Measurements from ENCODE around the gene CAPRIN2.

Gene CAPRIN2

GRCh38 chr12:30730011-30730410 lies 24.7 kb downstream of the CAPRIN2 start:
- Histone ChIP-seq H3K36me3 (ENCODE audit: control insufficient read depth in 1 of 2, insufficient read depth in 2 of 2, low read length in 2 of 2) (peaks cover 3 to 19% of the 10 kb centered on the region in 2 donors), H3K9me3 (ENCODE audit: control insufficient read depth in 1 of 2, low read length in 2 of 2) (no peaks in the 10 kb centered on the region), H3K27me3 (ENCODE audit: low read depth, low read length) (no peaks in the 10 kb centered on the region), H3K4me3 (ENCODE audit: low read depth in 1 of 2, low read length in 2 of 2) (no peak overlapping the region), H3K4me1 (ENCODE audit: control insufficient read depth in 1 of 2, insufficient read depth in 2 of 2, low read length in 2 of 2) (peaks cover 0 to 3% of the 10 kb centered on the region in 2 donors), H3K27ac (ENCODE audit: low read length) (no peak overlapping the region)

GRCh38 chr12:30729547-30729946 lies 25.2 kb downstream of the CAPRIN2 start:
- H3K4me1 ChIP-seq (ENCODE audit: control insufficient read depth in 1 of 2, insufficient read depth in 2 of 2, low read length in 2 of 2) = peaks cover 0 to 3% of the 10 kb centered on the region in 2 donors
- H3K36me3 ChIP-seq (ENCODE audit: control insufficient read depth in 1 of 2, insufficient read depth in 2 of 2, low read length in 2 of 2) = peaks cover 3 to 16% of the 10 kb centered on the region in 2 donors
- no peak overlapping the region for H3K27ac ChIP-seq (ENCODE audit: low read length)
- no peak overlapping the region for H3K4me3 ChIP-seq (ENCODE audit: low read depth in 1 of 2, low read length in 2 of 2)
- no peaks in the 10 kb centered on the region for H3K9me3 ChIP-seq (ENCODE audit: control insufficient read depth in 1 of 2, low read length in 2 of 2)
- no peaks in the 10 kb centered on the region for H3K27me3 ChIP-seq (ENCODE audit: low read depth, low read length)

- Histone ChIP-seq H3K4me1 (ENCODE audit: control insufficient read depth in 1 of 2, insufficient read depth in 2 of 2, low read length in 2 of 2) (peaks cover 0 to 3% of the 10 kb centered on the region in 2 donors), H3K36me3 (ENCODE audit: control insufficient read depth in 1 of 2, insufficient read depth in 2 of 2, low read length in 2 of 2) (peaks cover 3 to 24% of the 10 kb centered on the region in 2 donors), H3K27me3 (ENCODE audit: low read depth, low read length) (no peaks in the 10 kb centered on the region), H3K4me3 (ENCODE audit: low read depth in 1 of 2, low read length in 2 of 2) (no peak overlapping the region), H3K9me3 (ENCODE audit: control insufficient read depth in 1 of 2, low read length in 2 of 2) (no peaks in the 10 kb centered on the region), H3K27ac (ENCODE audit: low read length) (no peak overlapping the region)
Measured at GRCh38 chr12:30726647-30727046, 28.1 kb downstream of the CAPRIN2 start.

GRCh38 chr12:30725739-30726138 lies 29.0 kb downstream of the CAPRIN2 start:
- no peaks in the 10 kb centered on the region for H3K27me3 ChIP-seq (ENCODE audit: low read depth, low read length)
- no peak overlapping the region for H3K4me3 ChIP-seq (ENCODE audit: low read depth in 1 of 2, low read length in 2 of 2)
- H3K9me3 ChIP-seq (ENCODE audit: control insufficient read depth in 1 of 2, low read length in 2 of 2) = no peaks in the 10 kb centered on the region
- no peak overlapping the region for H3K27ac ChIP-seq (ENCODE audit: low read length)
- H3K36me3 ChIP-seq (ENCODE audit: control insufficient read depth in 1 of 2, insufficient read depth in 2 of 2, low read length in 2 of 2) = peaks cover 3 to 24% of the 10 kb centered on the region in 2 donors
- peaks cover 0 to 3% of the 10 kb centered on the region in 2 donors for H3K4me1 ChIP-seq (ENCODE audit: control insufficient read depth in 1 of 2, insufficient read depth in 2 of 2, low read length in 2 of 2)

GRCh38 chr12:30719060-30719459 lies 35.7 kb downstream of the CAPRIN2 start:
- Histone ChIP-seq H3K27ac (ENCODE audit: low read length) (no peak overlapping the region), H3K36me3 (ENCODE audit: control insufficient read depth in 1 of 2, insufficient read depth in 2 of 2, low read length in 2 of 2) (peaks cover 22 to 44% of the 10 kb centered on the region in 2 donors), H3K27me3 (ENCODE audit: low read depth, low read length) (no peaks in the 10 kb centered on the region), H3K4me1 (ENCODE audit: control insufficient read depth in 1 of 2, insufficient read depth in 2 of 2, low read length in 2 of 2) (no peaks in the 10 kb centered on the region), H3K4me3 (ENCODE audit: low read depth in 1 of 2, low read length in 2 of 2) (no peak overlapping the region), H3K9me3 (ENCODE audit: control insufficient read depth in 1 of 2, low read length in 2 of 2) (no peaks in the 10 kb centered on the region)

GRCh38 chr12:30707613-30708342 lies 47.0 kb downstream of the CAPRIN2 start:
- Histone ChIP-seq H3K27ac (ENCODE audit: low read length) (no peak overlapping the region), H3K4me1 (ENCODE audit: control insufficient read depth in 1 of 2, insufficient read depth in 2 of 2, low read length in 2 of 2) (no peaks in the 10 kb centered on the region), H3K4me3 (ENCODE audit: low read depth in 1 of 2, low read length in 2 of 2) (no peak overlapping the region), H3K27me3 (ENCODE audit: low read depth, low read length) (no peaks in the 10 kb centered on the region), H3K36me3 (ENCODE audit: control insufficient read depth in 1 of 2, insufficient read depth in 2 of 2, low read length in 2 of 2) (peaks cover 20 to 30% of the 10 kb centered on the region in 2 donors), H3K9me3 (ENCODE audit: control insufficient read depth in 1 of 2, low read length in 2 of 2) (no peaks in the 10 kb centered on the region)

GRCh38 chr12:30706476-30706875 lies 48.3 kb downstream of the CAPRIN2 start:
- peaks cover 17 to 20% of the 10 kb centered on the region in 2 donors for H3K36me3 ChIP-seq (ENCODE audit: control insufficient read depth in 1 of 2, insufficient read depth in 2 of 2, low read length in 2 of 2)
- H3K27ac ChIP-seq (ENCODE audit: low read length) = no peak overlapping the region
- no peaks in the 10 kb centered on the region for H3K4me1 ChIP-seq (ENCODE audit: control insufficient read depth in 1 of 2, insufficient read depth in 2 of 2, low read length in 2 of 2)
- H3K9me3 ChIP-seq (ENCODE audit: control insufficient read depth in 1 of 2, low read length in 2 of 2) = no peaks in the 10 kb centered on the region
- no peak overlapping the region for H3K4me3 ChIP-seq (ENCODE audit: low read depth in 1 of 2, low read length in 2 of 2)
- no peaks in the 10 kb centered on the region for H3K27me3 ChIP-seq (ENCODE audit: low read depth, low read length)

- H3K9me3 ChIP-seq (ENCODE audit: control insufficient read depth in 1 of 2, low read length in 2 of 2) = no peaks in the 10 kb centered on the region
- no peak overlapping the region for H3K4me3 ChIP-seq (ENCODE audit: low read depth in 1 of 2, low read length in 2 of 2)
- H3K4me1 ChIP-seq (ENCODE audit: control insufficient read depth in 1 of 2, insufficient read depth in 2 of 2, low read length in 2 of 2) = peaks cover 4 to 6% of the 10 kb centered on the region in 2 donors
- no peak overlapping the region for H3K27ac ChIP-seq (ENCODE audit: low read length)
- H3K27me3 ChIP-seq (ENCODE audit: low read depth, low read length) = no peaks in the 10 kb centered on the region
- H3K36me3 ChIP-seq (ENCODE audit: control insufficient read depth in 1 of 2, insufficient read depth in 2 of 2, low read length in 2 of 2) = no peaks in the 10 kb centered on the region
Measured at GRCh38 chr12:30701056-30701455, 53.7 kb downstream of the CAPRIN2 start.

- Histone ChIP-seq H3K27me3 (ENCODE audit: low read depth, low read length) (no peaks in the 10 kb centered on the region), H3K4me1 (ENCODE audit: control insufficient read depth in 1 of 2, insufficient read depth in 2 of 2, low read length in 2 of 2) (peaks cover 4 to 7% of the 10 kb centered on the region in 2 donors), H3K36me3 (ENCODE audit: control insufficient read depth in 1 of 2, insufficient read depth in 2 of 2, low read length in 2 of 2) (no peaks in the 10 kb centered on the region), H3K4me3 (ENCODE audit: low read depth in 1 of 2, low read length in 2 of 2) (no peak overlapping the region), H3K9me3 (ENCODE audit: control insufficient read depth in 1 of 2, low read length in 2 of 2) (no peaks in the 10 kb centered on the region), H3K27ac (ENCODE audit: low read length) (no peak overlapping the region)
Measured at GRCh38 chr12:30700216-30700900, 54.4 kb downstream of the CAPRIN2 start.

- H3K4me3 ChIP-seq (ENCODE audit: low read depth in 1 of 2, low read length in 2 of 2) = no peak overlapping the region
- no peaks in the 10 kb centered on the region for H3K27me3 ChIP-seq (ENCODE audit: low read depth, low read length)
- no peaks in the 10 kb centered on the region for H3K9me3 ChIP-seq (ENCODE audit: control insufficient read depth in 1 of 2, low read length in 2 of 2)
- H3K27ac ChIP-seq (ENCODE audit: low read length) = no peak overlapping the region
- peaks cover 15 to 20% of the 10 kb centered on the region in 2 donors for H3K4me1 ChIP-seq (ENCODE audit: control insufficient read depth in 1 of 2, insufficient read depth in 2 of 2, low read length in 2 of 2)
- H3K36me3 ChIP-seq (ENCODE audit: control insufficient read depth in 1 of 2, insufficient read depth in 2 of 2, low read length in 2 of 2) = no peaks in the 10 kb centered on the region
Measured at GRCh38 chr12:30698346-30698745, 56.4 kb downstream of the CAPRIN2 start.

- H3K4me3 ChIP-seq (ENCODE audit: low read depth in 1 of 2, low read length in 2 of 2) = no peak overlapping the region
- H3K4me1 ChIP-seq (ENCODE audit: control insufficient read depth in 1 of 2, insufficient read depth in 2 of 2, low read length in 2 of 2) = peaks cover 19 to 28% of the 10 kb centered on the region in 2 donors
- H3K9me3 ChIP-seq (ENCODE audit: control insufficient read depth in 1 of 2, low read length in 2 of 2) = no peaks in the 10 kb centered on the region
- no peaks in the 10 kb centered on the region for H3K27me3 ChIP-seq (ENCODE audit: low read depth, low read length)
- H3K27ac ChIP-seq (ENCODE audit: low read length) = no peak overlapping the region
- no peaks in the 10 kb centered on the region for H3K36me3 ChIP-seq (ENCODE audit: control insufficient read depth in 1 of 2, insufficient read depth in 2 of 2, low read length in 2 of 2)
Measured at GRCh38 chr12:30696943-30697342, 57.8 kb downstream of the CAPRIN2 start.
